Stromal cell of bone marrow (primary cell): Measurements from ENCODE around the gene DEFB113.

Source experiments
- DNase-seq: peaks from one replicate; pipeline ENCODE4 v3.0.0-alpha.2; 2012; ENCODE audit warnings: low read depth

Gene DEFB113

DNA sequence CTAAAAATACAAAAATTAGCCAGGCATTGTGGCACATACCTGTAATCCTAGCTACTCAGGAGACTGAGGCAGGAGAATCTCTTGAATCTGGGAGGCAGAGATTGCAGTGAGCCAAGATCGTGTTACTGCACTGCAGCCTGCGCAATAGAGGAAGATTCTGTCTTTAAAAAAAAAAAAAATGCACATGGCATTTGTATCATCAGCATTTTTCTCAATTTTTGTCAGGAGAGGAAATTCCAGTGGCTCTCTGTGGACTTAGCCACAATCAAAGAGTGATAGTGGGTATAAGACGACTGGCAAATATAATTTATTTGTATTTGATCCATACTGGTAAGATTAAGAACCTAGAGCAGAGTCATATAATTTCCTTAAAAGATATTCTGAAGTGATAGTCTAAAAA is 34.0 kb downstream of the DEFB113 start:
- DNase-seq: no peak

DNA sequence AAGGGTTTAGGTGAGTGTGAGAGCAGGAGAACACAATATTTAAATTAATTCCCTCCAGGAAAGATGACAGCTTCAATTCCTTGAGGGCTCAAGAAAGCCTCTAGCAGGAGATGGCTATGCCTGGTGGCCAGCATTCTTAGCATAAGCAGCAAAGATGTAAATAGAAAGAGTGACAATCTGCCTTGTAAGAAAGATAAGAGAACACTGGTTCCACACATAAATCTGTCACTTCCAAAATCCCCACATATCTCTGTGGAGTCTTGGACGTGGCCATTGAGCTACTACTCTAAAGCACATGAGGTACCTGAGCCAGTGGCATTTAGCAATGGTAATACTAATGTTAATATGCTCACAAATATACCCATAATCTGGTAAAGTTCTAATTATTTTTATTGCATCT is 34.7 kb downstream of the DEFB113 start:
- DNase-seq: no peak

DNA sequence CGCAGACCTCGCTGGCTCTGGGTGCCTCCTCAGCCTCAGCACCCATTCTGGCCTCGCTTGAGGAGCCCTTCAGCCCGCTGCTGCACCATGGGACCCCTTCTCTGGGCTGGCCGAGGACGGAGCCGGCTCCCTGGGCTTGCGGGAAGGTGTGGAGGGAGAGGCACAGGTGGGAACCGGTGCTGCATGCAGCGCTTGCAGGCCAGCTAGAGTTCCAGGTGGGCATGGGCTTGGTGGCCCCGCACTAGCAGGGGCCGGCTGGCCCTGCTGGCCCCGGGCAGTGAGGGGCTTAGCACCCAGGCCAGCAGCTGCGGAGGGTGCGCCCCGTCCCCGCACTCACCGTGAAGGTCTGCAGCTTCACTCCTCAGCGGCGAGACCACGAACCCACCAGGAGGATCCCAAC is 35.9 kb downstream of the DEFB113 start:
- DNase-seq: no peak

DNA sequence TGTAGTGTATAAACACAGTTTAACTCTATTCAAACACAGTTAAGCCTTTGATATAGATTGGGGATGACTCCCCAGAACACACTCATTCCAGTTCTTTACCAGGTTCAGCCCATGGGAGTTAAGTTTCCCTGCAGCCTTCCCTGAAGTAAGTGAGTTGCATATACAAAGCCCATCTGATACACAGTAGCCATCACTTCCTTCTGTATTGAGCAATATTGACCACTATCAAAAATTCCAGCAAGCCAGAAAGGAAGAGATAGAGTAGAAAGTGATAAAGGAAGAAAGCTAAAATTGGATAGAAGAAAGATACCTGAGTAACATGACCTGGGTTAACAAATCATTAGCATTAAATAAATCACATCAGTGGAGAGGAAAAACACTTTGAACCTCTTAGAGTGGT is 40.1 kb downstream of the DEFB113 start:
- no peak for DNase-seq

DNA sequence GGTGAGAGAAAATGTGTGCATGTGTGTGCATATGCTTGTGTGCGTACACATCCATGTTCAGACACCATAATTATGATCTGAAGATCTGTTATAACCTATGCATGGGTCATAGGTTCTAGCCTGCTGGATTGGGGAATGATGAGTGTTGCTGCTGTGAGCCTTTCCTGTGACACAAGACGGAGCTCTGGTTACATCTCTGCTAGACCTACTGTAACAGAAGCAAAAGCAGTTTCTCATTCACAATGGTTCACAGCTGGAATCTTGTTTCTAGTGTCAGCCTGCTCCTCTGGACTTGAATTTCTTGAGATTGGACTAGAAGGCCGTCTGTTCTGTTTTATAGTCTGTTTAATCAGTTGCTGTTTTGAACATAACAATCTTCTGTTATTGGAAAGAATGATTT is 45.6 kb downstream of the DEFB113 start:
- DNase-seq: no peak

DNA sequence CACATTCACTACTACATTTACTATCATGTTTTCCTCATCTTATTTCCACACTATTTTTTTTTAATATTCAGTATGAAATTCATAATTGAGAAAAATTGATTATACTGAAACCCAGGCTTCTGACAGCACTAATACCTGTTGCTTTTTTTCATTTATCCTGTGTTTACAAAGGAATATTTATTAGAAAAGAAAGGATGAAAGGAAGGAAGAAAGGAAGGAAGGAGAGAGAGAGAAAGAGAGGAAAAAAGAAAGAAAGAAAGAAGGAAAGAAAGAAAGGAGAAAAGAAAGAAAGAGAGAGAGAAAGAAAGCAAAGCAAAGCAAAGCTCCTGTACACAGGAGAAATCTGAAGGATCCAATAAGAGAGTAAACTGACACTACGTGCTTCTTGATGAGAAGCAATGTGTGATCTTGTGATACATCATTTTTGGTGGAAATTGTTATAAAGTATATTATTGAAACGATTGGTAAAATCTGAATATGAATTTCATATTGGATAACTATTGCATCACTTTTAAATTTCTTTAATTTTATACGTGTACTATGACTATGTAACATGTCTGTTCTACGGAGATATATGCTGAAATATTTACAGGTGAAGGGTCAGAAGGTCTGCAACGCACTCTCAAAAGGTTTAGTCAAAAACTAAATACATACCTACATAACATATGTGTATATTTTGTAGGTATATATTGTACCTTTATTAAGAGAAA is 49.3 kb downstream of the DEFB113 start:
- DNase-seq: no peak

DNA sequence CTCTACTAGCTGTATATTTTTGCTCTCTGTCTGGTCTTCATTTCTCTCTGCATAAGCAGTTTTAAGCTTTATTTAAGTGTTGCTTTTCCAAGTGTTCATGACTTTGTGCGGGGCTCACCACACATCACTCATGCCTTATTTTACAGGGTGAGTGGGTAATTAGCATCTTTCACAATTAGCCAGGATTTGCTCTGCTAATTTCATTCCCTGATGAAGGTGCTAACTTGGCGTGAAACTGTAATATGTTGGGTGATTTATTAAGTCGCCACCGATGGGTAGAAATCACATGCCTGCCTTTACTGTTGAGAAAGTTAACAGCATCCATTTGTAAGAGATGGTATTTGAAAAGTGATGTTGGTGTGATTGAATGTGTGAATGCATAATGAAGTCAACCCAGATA is 50.2 kb downstream of the DEFB113 start:
- no peak for DNase-seq

DNA sequence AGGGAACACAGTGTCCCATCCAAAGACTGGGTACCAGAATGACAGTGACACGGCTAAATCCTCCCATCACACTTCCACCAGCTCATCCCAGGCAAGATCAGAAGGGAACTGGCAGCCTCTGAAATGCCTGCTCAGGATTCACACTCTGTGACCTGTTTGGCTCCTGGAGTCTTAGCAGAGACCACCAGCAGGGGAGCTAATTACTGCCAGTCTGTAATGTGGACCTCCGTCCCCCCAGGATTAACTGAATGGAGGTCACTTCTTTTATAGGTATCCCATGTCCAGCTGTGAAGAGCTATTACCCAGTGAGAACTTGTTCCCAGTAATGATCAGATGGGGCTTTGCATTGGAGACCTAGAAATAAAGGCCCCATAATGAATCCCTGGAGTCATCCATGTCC is 50.6 kb downstream of the DEFB113 start:
- no peak for DNase-seq
